Neural cell (in vitro differentiated cells): ENCODE measurements around the gene ANO5.

ENCODE experiments used
- CTCF ChIP-seq: fragments of 450-650 bp; IDR thresholded peaks from 2 replicates; pipeline ENCODE4 v1.5.1; 2014; ENCODE audit warnings: antibody characterized with exemption, mild to moderate bottlenecking, moderate library complexity; ENCODE audit not compliant: poor library complexity, severe bottlenecking
- EP300 ChIP-seq: fragments of 450-650 bp; conservative IDR thresholded peaks from 2 replicates; pipeline ENCODE4 v1.6.1; 2014; ENCODE audit warnings: antibody characterized with exemption, mild to moderate bottlenecking, moderate library complexity; ENCODE audit not compliant: poor library complexity, severe bottlenecking
- EZH2 ChIP-seq: fragments of 200-600, 300-800 bp; shearing (Covaris generic), sonication (generic); IDR thresholded peaks from 2 replicates; pipeline ENCODE4 v1.6.1; 2014; ENCODE audit warnings: antibody characterized with exemption, low read length, borderline replicate concordance, mild to moderate bottlenecking; ENCODE audit not compliant: insufficient read depth, poor library complexity, severe bottlenecking
- MXI1 ChIP-seq: fragments of 450-650 bp; conservative IDR thresholded peaks from 2 replicates; pipeline ENCODE4 v1.6.1; 2014; ENCODE audit warnings: antibody characterized with exemption, mild to moderate bottlenecking; ENCODE audit not compliant: poor library complexity, severe bottlenecking
- POLR2AphosphoS5 ChIP-seq: IDR thresholded peaks from 2 replicates; pipeline ENCODE4 v1.6.1; 2012
- RAD21 ChIP-seq: fragments of 450-650 bp; conservative IDR thresholded peaks from 2 replicates; pipeline ENCODE4 v1.6.1; 2014; ENCODE audit warnings: antibody characterized with exemption, mild to moderate bottlenecking, moderate library complexity
- SMC3 ChIP-seq: fragments of 450-650 bp; conservative IDR thresholded peaks from 2 replicates; pipeline ENCODE4 v1.6.1; 2014; ENCODE audit warnings: antibody characterized with exemption, mild to moderate bottlenecking, moderate library complexity; ENCODE audit not compliant: poor library complexity
- TAF1 ChIP-seq: IDR thresholded peaks from 2 replicates; pipeline ENCODE4 v1.6.1; 2012; ENCODE audit warnings: low read depth
- TF ChIP-seq, protein P1 (sequence below): IDR thresholded peaks from 2 replicates; pipeline ENCODE4 v1.6.1; 2012; ENCODE audit warnings: borderline replicate concordance

DNA sequence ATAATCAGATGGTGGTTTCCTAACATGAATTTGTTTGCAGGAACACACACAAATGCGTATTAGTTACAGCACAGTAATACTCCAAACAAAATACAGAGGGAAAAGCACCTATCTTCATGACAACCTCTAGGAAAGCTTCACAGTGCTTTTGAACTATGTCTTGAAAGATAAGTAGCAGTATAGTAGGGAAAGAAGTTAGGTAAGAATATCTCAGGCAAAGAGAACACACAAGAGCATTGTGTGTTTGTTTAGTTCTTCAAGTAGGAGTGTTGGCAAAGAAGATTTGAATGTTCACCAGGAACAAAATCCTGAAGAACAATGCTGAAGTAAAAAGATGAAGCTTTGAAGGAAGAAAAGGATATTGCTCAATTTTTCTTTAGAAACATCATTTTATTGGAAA, 54.1 kb downstream of the ANO5 start:
- TF ChIP-seq CTCF (no peak), SMC3 (no peak), TAF1 (no peak), MXI1 (no peak), EP300 (no peak), POLR2AphosphoS5 (no peak), RAD21 (no peak), EZH2 (no peak)
- TF ChIP-seq, protein P1, sequence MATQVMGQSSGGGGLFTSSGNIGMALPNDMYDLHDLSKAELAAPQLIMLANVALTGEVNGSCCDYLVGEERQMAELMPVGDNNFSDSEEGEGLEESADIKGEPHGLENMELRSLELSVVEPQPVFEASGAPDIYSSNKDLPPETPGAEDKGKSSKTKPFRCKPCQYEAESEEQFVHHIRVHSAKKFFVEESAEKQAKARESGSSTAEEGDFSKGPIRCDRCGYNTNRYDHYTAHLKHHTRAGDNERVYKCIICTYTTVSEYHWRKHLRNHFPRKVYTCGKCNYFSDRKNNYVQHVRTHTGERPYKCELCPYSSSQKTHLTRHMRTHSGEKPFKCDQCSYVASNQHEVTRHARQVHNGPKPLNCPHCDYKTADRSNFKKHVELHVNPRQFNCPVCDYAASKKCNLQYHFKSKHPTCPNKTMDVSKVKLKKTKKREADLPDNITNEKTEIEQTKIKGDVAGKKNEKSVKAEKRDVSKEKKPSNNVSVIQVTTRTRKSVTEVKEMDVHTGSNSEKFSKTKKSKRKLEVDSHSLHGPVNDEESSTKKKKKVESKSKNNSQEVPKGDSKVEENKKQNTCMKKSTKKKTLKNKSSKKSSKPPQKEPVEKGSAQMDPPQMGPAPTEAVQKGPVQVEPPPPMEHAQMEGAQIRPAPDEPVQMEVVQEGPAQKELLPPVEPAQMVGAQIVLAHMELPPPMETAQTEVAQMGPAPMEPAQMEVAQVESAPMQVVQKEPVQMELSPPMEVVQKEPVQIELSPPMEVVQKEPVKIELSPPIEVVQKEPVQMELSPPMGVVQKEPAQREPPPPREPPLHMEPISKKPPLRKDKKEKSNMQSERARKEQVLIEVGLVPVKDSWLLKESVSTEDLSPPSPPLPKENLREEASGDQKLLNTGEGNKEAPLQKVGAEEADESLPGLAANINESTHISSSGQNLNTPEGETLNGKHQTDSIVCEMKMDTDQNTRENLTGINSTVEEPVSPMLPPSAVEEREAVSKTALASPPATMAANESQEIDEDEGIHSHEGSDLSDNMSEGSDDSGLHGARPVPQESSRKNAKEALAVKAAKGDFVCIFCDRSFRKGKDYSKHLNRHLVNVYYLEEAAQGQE = no peak
